ENCODE results near the gene GPM6B. TPM values are rescaled to one million over a fixed set of nuclear protein-coding genes. Genes with fewer than 3 reads are reported as not detected.

The GPM6B gene
- total RNA-seq, 1 experiment from 2014 or later = 0.51 TPM

DNA sequence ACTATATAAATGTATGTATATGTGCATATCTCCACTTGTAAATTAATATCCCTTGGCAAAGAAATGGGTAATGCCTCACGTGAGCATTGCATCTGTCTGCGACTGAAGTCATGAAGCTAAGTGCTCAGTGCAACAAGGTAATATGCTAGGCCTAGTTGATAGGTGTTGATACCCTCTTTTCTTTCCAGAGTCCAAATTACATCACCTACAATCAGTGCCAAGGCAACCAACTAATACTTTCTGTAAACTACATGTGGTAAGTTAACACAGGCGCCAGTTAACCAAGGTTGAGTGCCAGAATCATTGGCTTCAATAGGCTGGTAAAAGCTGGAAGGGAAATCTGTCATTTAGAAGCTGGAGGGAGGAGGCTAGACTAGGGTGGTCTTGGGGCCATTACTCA is 41.1 kb downstream of the GPM6B start:
- ATAC-seq (no peak), DNase-seq (no peak)
- no peaks in the 10 kb centered on the region for H3K79me2 ChIP-seq (ENCODE audit: low read length)
- peaks cover under 1% of the 10 kb centered on the region; the same call in 1 of the 2 replicates for H3K36me3 ChIP-seq (ENCODE audit: low read depth, low read length)
- no peaks in the 10 kb centered on the region for H3K27me3 ChIP-seq (ENCODE audit: low read length)
- POLR2A ChIA-PET (ENCODE audit: unreplicated experiment) = no interaction called here
- 0 out of 2 replicates have a peak, but pooled peaks cover 5% of the 10 kb centered on the region for H3K4me1 ChIP-seq (ENCODE audit: insufficient read depth, low read length)
- no peaks in the 10 kb centered on the region for H3K9me3 ChIP-seq (ENCODE audit: low read length)
- intact Hi-C loops (cut with micrococcal nuclease) = no loop called here
- CTCF ChIA-PET = no interaction called here
- H4K20me1 ChIP-seq (ENCODE audit: low read length) = no peaks in the 10 kb centered on the region
- H3K4me3 ChIP-seq (ENCODE audit: low read length) = no peak overlapping the region
- H3K9me2 ChIP-seq (replicated peaks; ENCODE audit: low read length) = no peaks in the 10 kb centered on the region
- no peak overlapping the region for H3K27ac ChIP-seq (ENCODE audit: low read length)
- no peak overlapping the region for H3K4me2 ChIP-seq (ENCODE audit: low read length)
- TF ChIP-seq EZH2phosphoT487 (IDR thresholded peaks at IDR 0.05; ENCODE audit: borderline replicate concordance, low read length) (no peak), EZH2 (IDR thresholded peaks at IDR 0.05; ENCODE audit: low read length, unreplicated experiment) (no peak)
- TF ChIP-seq, protein P1, sequence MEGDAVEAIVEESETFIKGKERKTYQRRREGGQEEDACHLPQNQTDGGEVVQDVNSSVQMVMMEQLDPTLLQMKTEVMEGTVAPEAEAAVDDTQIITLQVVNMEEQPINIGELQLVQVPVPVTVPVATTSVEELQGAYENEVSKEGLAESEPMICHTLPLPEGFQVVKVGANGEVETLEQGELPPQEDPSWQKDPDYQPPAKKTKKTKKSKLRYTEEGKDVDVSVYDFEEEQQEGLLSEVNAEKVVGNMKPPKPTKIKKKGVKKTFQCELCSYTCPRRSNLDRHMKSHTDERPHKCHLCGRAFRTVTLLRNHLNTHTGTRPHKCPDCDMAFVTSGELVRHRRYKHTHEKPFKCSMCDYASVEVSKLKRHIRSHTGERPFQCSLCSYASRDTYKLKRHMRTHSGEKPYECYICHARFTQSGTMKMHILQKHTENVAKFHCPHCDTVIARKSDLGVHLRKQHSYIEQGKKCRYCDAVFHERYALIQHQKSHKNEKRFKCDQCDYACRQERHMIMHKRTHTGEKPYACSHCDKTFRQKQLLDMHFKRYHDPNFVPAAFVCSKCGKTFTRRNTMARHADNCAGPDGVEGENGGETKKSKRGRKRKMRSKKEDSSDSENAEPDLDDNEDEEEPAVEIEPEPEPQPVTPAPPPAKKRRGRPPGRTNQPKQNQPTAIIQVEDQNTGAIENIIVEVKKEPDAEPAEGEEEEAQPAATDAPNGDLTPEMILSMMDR (conservative IDR thresholded peaks at IDR 0.05; ENCODE audit: low read depth, low read length) = no peak
- BruUV-seq (replicated peaks) = no TSS peak
- H2AFZ ChIP-seq (ENCODE audit: low read length) = no peak overlapping the region
- H3F3A ChIP-seq (ENCODE audit: low read length, unreplicated experiment) = no peaks in the 10 kb centered on the region
- H3K9ac ChIP-seq (ENCODE audit: low read length) = no peak overlapping the region

DNA sequence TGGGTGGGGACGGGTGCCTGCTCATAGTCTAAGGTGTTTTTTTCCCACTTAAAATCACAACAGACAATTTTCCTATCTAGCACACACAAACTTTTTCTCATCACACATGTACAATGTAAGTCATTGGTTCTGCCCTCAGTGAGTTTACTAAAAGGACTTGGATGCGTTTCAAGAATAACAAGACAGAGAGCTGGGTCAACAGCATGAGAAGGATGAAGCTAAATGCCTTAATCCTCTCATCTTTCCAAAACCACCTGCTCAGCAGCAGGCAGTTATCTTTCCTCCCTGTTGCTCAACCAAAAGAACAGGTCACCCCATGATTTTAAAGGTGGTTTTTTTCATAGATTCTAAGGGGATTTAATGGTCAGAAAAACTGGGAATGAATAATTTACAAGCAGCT is 42.2 kb downstream of the GPM6B start:
- Histone ChIP-seq H3K27me3 (ENCODE audit: low read length) (no peaks in the 10 kb centered on the region), H3K79me2 (ENCODE audit: low read length) (no peaks in the 10 kb centered on the region), H4K20me1 (ENCODE audit: low read length) (no peaks in the 10 kb centered on the region), H3K9me3 (ENCODE audit: low read length) (no peaks in the 10 kb centered on the region), H3K9me2 (replicated peaks; ENCODE audit: low read length) (no peaks in the 10 kb centered on the region), H3K36me3 (ENCODE audit: low read depth, low read length) (peaks cover 12% of the 10 kb centered on the region; the same call in 1 of the 2 replicates), H2AFZ (ENCODE audit: low read length) (no peak overlapping the region), H3K4me1 (ENCODE audit: insufficient read depth, low read length) (0 out of 2 replicates have a peak, but pooled peaks cover 5% of the 10 kb centered on the region), H3K4me3 (ENCODE audit: low read length) (no peak overlapping the region), H3K9ac (ENCODE audit: low read length) (no peak overlapping the region), H3K27ac (ENCODE audit: low read length) (no peak overlapping the region), H3K4me2 (ENCODE audit: low read length) (no peak overlapping the region), H3F3A (ENCODE audit: low read length, unreplicated experiment) (no peaks in the 10 kb centered on the region)
- intact Hi-C loops (cut with micrococcal nuclease) = no loop called here
- no peak for ATAC-seq
- BruUV-seq (replicated peaks) = no TSS peak
- no peak for DNase-seq
- ChIA-PET CTCF (no interaction called here), POLR2A (ENCODE audit: unreplicated experiment) (no interaction called here)
- TF ChIP-seq, protein P1 (conservative IDR thresholded peaks at IDR 0.05; ENCODE audit: low read depth, low read length) = no peak
- TF ChIP-seq EZH2 (IDR thresholded peaks at IDR 0.05; ENCODE audit: low read length, unreplicated experiment) (no peak), EZH2phosphoT487 (IDR thresholded peaks at IDR 0.05; ENCODE audit: borderline replicate concordance, low read length) (no peak)

DNA sequence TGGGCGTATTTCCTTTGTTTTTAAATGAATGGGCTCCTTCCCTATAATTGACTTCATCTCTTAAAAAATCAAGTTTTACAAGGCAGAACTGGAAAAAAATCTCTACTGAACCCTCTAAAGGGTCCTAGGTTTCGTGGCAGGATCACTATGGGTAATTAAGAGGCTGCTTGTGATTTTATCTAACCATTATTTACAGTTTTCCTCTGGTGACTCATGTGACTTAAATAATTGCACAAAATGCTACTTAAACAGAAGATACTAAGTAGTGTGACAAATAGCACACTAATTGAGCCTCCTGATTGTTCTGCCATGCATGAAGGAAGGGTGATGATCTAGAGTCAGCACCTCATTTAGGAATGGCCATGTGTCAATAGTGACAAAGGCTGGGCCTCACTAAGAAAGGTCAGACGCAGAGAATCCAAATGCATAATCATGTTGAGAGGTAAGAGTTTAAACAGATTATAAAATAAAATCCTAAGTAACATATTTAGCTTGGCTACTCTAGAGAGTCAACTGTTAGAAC is 46.8 kb downstream of the GPM6B start:
- BruUV-seq (replicated peaks) = no TSS peak
- DNase-seq (no peak), ATAC-seq (no peak)
- no peak overlapping the region for H3K4me3 ChIP-seq (ENCODE audit: low read length)
- ChIA-PET CTCF (no interaction called here), POLR2A (ENCODE audit: unreplicated experiment) (no interaction called here)
- no peaks in the 10 kb centered on the region for H3K27me3 ChIP-seq (ENCODE audit: low read length)
- H3K4me2 ChIP-seq (ENCODE audit: low read length) = no peak overlapping the region
- no peak overlapping the region for H3K27ac ChIP-seq (ENCODE audit: low read length)
- H2AFZ ChIP-seq (ENCODE audit: low read length) = no peak overlapping the region
- no peaks in the 10 kb centered on the region for H3K4me1 ChIP-seq (ENCODE audit: insufficient read depth, low read length)
- intact Hi-C loops (cut with micrococcal nuclease) = no loop called here
- H3K9me2 ChIP-seq (replicated peaks; ENCODE audit: low read length) = no peaks in the 10 kb centered on the region
- no peaks in the 10 kb centered on the region for H3F3A ChIP-seq (ENCODE audit: low read length, unreplicated experiment)
- no peak for TF ChIP-seq EZH2phosphoT487 (IDR thresholded peaks at IDR 0.05; ENCODE audit: borderline replicate concordance, low read length)
- TF ChIP-seq, protein P1 (conservative IDR thresholded peaks at IDR 0.05; ENCODE audit: low read depth, low read length) = no peak
- no peak for TF ChIP-seq EZH2 (IDR thresholded peaks at IDR 0.05; ENCODE audit: low read length, unreplicated experiment)
- peaks cover 22% of the 10 kb centered on the region; the same call in 1 of the 2 replicates for H3K36me3 ChIP-seq (ENCODE audit: low read depth, low read length)
- no peak overlapping the region for H3K9ac ChIP-seq (ENCODE audit: low read length)
- H4K20me1 ChIP-seq (ENCODE audit: low read length) = no peaks in the 10 kb centered on the region
- H3K79me2 ChIP-seq (ENCODE audit: low read length) = no peaks in the 10 kb centered on the region
- no peaks in the 10 kb centered on the region for H3K9me3 ChIP-seq (ENCODE audit: low read length)
